Measurements from ENCODE around the gene GFRA1. TPM values are rescaled to one million over a fixed set of nuclear protein-coding genes. Genes with fewer than 3 reads are reported as not detected.

GFRA1 gene
- total RNA-seq, 2 experiments from 2014 or later = not detected

DNA sequence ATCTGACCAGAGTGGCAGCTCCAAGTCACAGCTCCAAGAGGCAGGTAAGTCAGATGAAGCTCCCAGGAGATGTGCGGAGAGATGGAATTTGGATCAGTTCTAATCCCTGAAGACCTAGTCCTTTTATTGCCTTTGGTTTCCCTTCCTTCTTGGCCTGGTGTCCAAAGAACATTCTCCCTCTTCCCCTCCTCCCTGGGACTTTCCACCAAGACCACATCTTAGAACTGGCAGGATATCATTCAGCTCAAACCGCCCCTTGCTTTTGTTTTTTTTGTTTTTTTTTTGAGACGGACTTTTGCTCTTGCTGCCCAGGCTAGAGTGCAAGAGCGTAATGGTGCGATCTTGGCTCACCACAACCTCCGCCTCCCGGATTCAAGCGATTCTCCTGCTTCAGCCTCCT is 190.8 kb downstream of the GFRA1 start:
- no peak for ATAC-seq
- Mint-ChIP-seq H3K27ac (no peak overlapping the region), H3K4me3 (no peak overlapping the region), H3K27me3 (no peaks in the 10 kb centered on the region), H3K36me3 (ENCODE audit: low read depth) (no peaks in the 10 kb centered on the region), H3K4me1 (ENCODE audit: low read depth) (no peaks in the 10 kb centered on the region), H3K9me3 (peaks cover 2% of the 10 kb centered on the region)
- DNase-seq = no peak
- CTCF ChIA-PET = no interaction called here
- TF ChIP-seq, protein P1, sequence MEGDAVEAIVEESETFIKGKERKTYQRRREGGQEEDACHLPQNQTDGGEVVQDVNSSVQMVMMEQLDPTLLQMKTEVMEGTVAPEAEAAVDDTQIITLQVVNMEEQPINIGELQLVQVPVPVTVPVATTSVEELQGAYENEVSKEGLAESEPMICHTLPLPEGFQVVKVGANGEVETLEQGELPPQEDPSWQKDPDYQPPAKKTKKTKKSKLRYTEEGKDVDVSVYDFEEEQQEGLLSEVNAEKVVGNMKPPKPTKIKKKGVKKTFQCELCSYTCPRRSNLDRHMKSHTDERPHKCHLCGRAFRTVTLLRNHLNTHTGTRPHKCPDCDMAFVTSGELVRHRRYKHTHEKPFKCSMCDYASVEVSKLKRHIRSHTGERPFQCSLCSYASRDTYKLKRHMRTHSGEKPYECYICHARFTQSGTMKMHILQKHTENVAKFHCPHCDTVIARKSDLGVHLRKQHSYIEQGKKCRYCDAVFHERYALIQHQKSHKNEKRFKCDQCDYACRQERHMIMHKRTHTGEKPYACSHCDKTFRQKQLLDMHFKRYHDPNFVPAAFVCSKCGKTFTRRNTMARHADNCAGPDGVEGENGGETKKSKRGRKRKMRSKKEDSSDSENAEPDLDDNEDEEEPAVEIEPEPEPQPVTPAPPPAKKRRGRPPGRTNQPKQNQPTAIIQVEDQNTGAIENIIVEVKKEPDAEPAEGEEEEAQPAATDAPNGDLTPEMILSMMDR (IDR thresholded peaks at IDR 0.05) = no peak
- POLR2A ChIA-PET = no interaction called here
- intact Hi-C loops (cut with micrococcal nuclease) = no loop called here

DNA sequence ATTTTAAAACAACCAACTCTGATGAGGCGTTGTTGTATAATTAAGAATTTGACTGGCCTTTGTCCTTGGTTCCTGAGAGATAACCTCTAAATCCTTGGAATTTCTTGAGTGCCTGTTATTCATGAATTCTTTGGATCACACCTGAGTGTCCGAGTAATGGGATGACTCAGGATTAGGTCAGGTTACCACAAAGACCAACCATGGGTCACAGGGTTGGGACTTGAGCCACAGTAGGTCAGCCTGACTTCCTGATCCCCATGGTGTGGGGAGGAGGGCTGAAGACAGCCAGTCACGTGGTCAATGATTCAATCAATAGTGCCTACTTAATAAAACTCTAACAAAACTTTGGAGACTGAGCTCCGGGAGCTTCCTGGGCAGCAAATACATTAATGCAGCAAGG is 192.5 kb downstream of the GFRA1 start:
- Mint-ChIP-seq H3K9me3 (peaks cover 2% of the 10 kb centered on the region), H3K27me3 (no peaks in the 10 kb centered on the region), H3K27ac (no peak overlapping the region), H3K4me1 (ENCODE audit: low read depth) (no peaks in the 10 kb centered on the region), H3K36me3 (ENCODE audit: low read depth) (no peaks in the 10 kb centered on the region), H3K4me3 (no peak overlapping the region)
- intact Hi-C loops (cut with micrococcal nuclease) = no loop called here
- CTCF ChIA-PET = no interaction called here
- no peak for ATAC-seq
- POLR2A ChIA-PET = no interaction called here
- DNase-seq = no peak
- TF ChIP-seq, protein P1 (IDR thresholded peaks at IDR 0.05) = no peak

DNA sequence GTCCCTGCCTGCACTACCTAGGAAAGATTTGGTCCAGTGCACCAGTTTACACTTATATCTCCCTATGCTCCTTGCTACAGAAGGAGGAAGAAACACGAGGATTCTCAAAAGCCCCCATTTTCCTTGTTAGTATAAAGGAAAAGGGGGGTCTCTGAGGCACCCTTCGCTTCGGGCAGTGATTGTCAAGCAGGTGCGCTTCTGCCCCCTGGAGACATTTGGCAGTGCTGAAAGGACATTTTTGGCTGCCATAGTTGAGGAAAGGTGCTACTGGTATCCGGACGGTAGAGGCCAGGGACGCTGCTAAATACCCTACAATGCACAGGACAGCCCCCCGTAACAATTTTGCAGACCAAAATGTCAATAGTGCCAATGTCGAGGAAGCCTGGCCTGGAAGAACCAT is 193.7 kb downstream of the GFRA1 start:
- TF ChIP-seq, protein P1 (IDR thresholded peaks at IDR 0.05) = no peak
- no peak overlapping the region for H3K27ac Mint-ChIP-seq
- intact Hi-C loops (cut with micrococcal nuclease) = no loop called here
- no peak for DNase-seq
- no peaks in the 10 kb centered on the region for H3K27me3 Mint-ChIP-seq
- ATAC-seq = no peak
- no peaks in the 10 kb centered on the region for H3K4me1 Mint-ChIP-seq (ENCODE audit: low read depth)
- peaks cover 2% of the 10 kb centered on the region for H3K9me3 Mint-ChIP-seq
- POLR2A ChIA-PET = no interaction called here
- H3K36me3 Mint-ChIP-seq (ENCODE audit: low read depth) = no peaks in the 10 kb centered on the region
- CTCF ChIA-PET = no interaction called here
- H3K4me3 Mint-ChIP-seq = no peak overlapping the region

DNA sequence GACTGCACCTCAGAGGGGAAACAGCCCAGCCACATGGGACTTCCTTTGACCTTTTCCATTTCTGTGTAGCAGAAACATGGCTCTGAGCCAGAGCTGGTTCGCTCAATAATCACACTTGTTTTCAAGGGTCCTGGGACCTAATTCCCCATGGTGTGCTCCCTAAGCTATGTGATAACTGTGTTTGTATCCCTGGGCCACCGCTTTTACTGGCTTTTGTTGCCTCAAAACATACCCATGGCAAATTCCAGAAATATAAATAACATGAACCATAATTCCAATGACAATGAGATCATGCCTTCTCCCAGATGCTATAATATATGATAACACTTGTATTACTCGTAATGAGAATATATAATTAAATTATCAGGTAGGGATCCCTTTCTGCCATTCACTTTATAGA is 196.4 kb downstream of the GFRA1 start:
- H3K36me3 Mint-ChIP-seq (ENCODE audit: low read depth) = no peaks in the 10 kb centered on the region
- intact Hi-C loops (cut with micrococcal nuclease) = no loop called here
- ChIA-PET POLR2A (no interaction called here), CTCF (interaction anchor here (0.7 to 1.4 kb wide), 4 partner anchors 15 to 780 kb away, joined by 3 read pairs; no protein-coding TSS in a partner anchor)
- peaks cover 2% of the 10 kb centered on the region for H3K9me3 Mint-ChIP-seq
- TF ChIP-seq, protein P1 (IDR thresholded peaks at IDR 0.05) = no peak
- no peak for ATAC-seq
- no peaks in the 10 kb centered on the region for H3K27me3 Mint-ChIP-seq
- H3K27ac Mint-ChIP-seq = no peak overlapping the region
- no peak overlapping the region for H3K4me3 Mint-ChIP-seq
- H3K4me1 Mint-ChIP-seq (ENCODE audit: low read depth) = no peaks in the 10 kb centered on the region
- no peak for DNase-seq

DNA sequence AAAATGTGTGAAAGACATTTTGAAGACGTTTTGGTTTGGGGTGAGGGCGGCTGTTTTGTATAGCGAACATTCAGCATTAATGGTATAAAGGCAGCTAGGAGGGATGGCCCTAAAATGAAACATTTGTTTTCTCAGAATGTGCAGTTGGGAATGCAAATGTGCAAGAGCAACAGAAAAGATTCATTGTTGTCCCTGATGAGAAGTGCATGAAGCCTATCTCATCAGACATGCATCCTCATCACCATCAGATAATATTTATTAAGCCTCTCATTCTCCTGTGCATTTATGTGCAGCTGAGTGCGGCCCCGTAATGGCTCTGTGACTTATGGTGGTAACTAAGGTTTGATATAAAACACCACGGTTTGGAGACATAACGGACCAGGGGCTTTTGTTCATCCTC is 199.5 kb downstream of the GFRA1 start:
- Mint-ChIP-seq H3K36me3 (ENCODE audit: low read depth) (no peaks in the 10 kb centered on the region), H3K27ac (no peak overlapping the region), H3K4me1 (ENCODE audit: low read depth) (no peaks in the 10 kb centered on the region), H3K9me3 (no peaks in the 10 kb centered on the region), H3K4me3 (no peak overlapping the region), H3K27me3 (no peaks in the 10 kb centered on the region)
- DNase-seq (no peak), ATAC-seq (no peak)
- intact Hi-C loops (cut with micrococcal nuclease) = no loop called here
- ChIA-PET POLR2A (no interaction called here), CTCF (no interaction called here)
- TF ChIP-seq, protein P1 (IDR thresholded peaks at IDR 0.05) = no peak
